ENCODE measurements around the gene AMBRA1.
"Not testable (repeated sequence)": the region's sequence is repeated elsewhere in the genome, so short reads cannot be mapped to it uniquely, and the experiment has no call there.

AMBRA1 gene

GRCh38 chr11:46381819-46382645 is 211.8 kb downstream of the AMBRA1 start:
- DNase-seq (ENCODE audit: low read depth) = no peak

DNA sequence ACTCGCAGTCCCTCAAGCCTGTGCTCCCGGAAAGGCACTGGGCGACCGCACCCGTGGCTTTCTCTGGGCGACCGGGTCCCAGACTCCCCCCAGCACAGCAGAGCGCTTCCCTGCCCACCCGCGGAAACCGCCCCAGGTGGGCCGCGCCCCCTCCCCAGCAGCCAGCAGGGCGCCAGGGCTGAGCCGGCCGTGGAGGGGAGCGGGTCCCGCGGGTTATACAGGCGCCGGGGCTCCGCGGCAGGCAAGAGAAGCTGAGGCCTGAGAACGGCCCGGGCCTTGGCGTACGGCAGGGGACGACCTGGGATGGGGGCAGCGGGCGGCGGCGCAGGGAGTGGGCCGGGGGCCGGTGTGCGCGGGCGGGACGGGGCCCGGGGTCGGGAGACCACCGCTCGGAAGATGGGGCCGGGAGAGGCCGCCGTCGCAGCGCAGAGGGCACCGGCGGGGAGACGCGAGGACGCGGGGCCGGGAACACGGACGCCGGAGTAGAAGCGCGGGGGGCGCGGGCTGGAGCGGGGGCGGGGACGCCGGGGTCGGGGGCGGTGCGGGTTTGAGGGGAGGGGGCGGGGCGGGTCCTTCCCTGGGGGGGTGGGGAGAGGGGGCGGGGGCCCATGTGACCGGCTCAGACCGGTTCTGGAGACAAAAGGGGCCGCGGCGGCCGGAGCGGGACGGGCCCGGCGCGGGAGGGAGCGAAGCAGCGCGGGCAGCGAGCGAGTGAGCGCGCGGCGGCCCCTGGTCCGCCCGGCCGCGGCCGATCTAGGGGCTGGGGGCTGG is 212.6 kb downstream of the AMBRA1 start, which contains the start of gene MDK:
Gene MDK (plus strand): TSS at position 622 of the 771 bp plus-strand sequence. CDS start 389 bp downstream, outside the sequence.
- DNase-seq (ENCODE audit: low read depth) = no peak

- peak; percentile 37 for DNase-seq (ENCODE audit: low read depth)
Measured at GRCh38 chr11:46380340-46381047, 213.3 kb downstream of the AMBRA1 start.

DNA sequence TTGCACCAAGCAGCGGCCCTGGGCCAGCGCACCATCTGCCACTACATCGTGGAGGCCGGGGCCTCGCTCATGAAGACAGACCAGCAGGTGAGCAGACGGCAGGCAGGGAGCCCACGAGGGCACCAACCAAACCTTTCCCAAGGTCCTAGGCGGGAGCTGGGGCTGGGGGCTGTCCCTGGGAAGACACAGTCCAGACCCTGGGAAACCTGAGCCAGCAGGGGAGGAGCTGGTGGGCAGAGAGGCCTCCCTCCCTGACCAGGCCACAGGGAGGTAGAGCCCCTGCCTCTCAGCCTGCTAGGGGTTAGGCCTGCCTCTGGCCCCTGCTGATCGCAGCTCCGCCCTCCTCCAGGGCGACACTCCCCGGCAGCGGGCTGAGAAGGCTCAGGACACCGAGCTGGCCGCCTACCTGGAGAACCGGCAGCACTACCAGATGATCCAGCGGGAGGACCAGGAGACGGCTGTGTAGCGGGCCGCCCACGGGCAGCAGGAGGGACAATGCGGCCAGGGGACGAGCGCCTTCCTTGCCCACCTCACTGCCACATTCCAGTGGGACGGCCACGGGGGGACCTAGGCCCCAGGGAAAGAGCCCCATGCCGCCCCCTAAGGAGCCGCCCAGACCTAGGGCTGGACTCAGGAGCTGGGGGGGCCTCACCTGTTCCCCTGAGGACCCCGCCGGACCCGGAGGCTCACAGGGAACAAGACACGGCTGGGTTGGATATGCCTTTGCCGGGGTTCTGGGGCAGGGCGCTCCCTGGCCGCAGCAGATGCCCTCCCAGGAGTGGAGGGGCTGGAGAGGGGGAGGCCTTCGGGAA is 214.1 kb downstream of the AMBRA1 start:
- DNase-seq (ENCODE audit: low read depth) = not testable (repeated sequence)

- DNase-seq (ENCODE audit: low read depth) = no peak
Measured at GRCh38 chr11:46378811-46379481, 214.9 kb downstream of the AMBRA1 start.

GRCh38 chr11:46378296-46378695 is 215.5 kb downstream of the AMBRA1 start:
- no peak for DNase-seq (ENCODE audit: low read depth)

GRCh38 chr11:46377831-46378230 is 216.0 kb downstream of the AMBRA1 start:
- no peak for DNase-seq (ENCODE audit: low read depth)

DNA sequence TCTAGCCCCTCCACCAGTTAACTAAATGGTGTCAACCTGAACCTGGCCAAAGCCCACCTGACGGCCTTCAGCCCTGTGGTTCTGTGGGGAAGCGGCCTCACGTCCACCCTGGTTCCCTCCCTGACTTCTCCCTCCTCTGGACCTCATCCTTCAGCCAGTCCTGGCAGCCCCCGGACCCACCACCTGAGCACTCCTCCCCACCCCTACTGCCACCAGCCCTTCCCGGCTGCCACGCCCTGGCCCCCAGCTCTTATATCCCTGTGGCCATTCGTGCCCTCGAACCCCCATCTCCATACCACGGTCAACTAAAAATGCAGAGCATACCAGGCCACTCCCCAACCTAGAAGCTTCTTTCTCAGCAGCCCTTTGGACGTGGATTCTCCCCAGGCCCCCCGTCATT is 216.5 kb downstream of the AMBRA1 start:
- DNase-seq (ENCODE audit: low read depth) = no peak

DNA sequence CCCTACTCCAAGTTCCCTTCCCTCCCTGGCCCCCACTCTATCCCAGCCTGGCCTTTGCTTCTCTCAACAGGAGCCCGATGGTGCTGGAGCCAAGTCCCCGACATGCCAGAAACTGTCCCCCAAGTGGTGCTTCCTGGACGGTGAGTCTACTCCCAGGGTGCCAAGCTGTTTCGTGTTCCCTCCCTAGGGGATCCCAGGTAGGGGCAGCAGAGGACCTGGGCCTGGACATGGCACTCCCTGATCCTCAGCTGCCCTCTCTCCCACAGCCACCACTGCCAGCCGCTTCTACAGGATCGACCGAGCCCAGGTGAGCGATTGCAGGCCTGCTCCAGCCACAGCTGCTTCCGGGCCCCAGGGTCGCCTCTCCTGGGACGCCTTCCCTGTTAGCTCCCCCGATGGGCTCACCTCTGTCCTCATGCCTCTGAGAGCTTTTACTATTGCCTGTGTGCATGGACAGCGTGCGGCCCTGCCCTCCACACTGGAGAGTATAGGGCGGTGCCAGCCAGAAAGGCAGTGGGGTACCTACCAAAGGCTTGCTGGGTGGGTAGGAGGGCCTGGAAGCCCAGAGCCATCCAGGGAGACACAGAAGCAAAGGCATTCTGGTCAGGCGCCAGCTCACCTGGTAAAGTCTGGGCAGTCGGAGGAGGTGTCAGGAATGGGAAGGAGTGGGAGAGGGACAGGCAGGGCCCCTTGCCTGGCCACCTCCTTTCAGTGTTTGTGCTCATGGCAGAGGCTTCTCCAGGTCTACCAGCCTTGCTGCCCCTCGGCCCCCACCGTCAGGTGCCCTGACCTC is 217.4 kb downstream of the AMBRA1 start:
- DNase-seq (ENCODE audit: low read depth) = no peak

- no peak for DNase-seq (ENCODE audit: low read depth)
Measured at GRCh38 chr11:46375392-46376101, 218.3 kb downstream of the AMBRA1 start.

DNA sequence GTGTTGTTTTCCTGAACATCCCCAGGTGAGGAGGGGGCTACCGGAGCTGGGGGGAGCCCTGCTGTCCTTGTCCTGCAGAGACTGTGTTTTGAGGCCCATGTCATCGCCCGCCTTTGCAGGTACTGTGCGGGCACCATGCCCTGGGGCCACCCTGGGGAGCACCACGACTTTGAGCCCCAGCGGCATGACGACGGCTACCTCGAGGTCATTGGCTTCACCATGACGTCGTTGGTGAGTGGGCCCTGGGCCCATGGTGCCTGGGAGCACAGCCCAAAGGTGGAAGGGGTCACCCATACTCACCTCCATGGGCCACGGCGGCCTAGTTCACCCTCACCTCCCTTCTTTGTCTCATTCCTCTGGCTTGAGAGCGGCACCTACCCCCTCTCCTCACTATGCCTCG is 219.0 kb downstream of the AMBRA1 start:
- no peak for DNase-seq (ENCODE audit: low read depth)

DNA sequence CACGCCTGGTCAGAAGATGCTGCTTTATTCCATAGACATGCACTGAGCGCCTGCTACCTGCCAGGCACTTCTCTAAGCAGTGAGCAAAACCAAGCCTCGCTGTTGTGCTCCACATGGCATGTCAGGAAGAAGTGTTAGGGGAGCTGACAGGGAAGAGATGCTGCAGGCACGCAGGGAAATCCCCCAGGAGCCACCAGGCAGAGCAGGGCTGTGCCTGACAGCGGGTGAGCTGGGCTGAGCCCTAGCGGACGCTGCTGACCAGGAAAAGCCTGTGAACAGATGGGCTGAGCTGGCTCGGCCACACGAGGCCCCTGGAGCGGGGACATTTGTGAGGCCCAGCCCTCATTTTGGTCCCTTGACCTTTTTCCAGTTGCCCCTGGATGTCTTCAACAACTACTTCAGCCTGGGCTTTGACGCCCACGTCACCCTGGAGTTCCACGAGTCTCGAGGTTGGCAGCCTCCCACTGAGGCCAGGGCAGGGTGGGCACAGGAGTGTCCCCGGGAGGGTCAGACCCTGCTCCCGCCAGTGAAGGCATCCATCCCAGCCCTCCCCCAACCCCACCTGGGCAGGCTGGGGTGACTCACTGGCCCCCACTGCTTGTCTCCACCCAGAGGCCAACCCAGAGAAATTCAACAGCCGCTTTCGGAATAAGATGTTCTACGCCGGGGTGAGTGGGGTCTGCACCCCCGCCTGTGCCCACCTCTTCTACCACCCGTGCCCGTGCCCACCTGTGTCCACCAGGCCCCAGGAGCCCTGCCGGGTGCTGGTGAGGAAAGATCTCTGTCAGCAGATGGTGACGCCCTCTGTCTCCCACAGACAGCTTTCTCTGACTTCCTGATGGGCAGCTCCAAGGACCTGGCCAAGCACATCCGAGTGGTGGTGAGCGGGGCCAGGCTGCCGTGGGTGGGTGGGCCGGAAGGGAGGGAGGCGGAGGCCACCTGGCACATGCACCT is 219.8 kb downstream of the AMBRA1 start:
- DNase-seq (ENCODE audit: low read depth) = no peak

DNA sequence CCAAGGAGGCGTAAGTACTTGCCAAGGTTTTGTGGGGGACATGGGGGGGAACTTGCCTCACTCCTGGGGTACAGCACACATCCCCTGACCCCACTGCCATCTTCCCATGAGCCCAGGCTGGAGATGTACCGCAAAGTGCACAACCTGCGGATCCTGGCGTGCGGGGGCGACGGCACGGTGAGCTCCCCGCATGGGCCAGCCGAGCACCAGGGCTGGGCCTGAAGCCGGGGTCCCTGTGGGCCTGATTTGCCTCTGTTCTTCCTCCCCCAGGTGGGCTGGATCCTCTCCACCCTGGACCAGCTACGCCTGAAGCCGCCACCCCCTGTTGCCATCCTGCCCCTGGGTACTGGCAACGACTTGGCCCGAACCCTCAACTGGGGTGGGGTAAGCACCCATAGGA is 221.3 kb downstream of the AMBRA1 start:
- not testable (repeated sequence) for DNase-seq (ENCODE audit: low read depth)

GRCh38 chr11:46372086-46372485 is 221.7 kb downstream of the AMBRA1 start:
- DNase-seq (ENCODE audit: low read depth) = no peak

- not testable (repeated sequence) for DNase-seq (ENCODE audit: low read depth)
Measured at GRCh38 chr11:46371262-46371661, 222.6 kb downstream of the AMBRA1 start.

DNA sequence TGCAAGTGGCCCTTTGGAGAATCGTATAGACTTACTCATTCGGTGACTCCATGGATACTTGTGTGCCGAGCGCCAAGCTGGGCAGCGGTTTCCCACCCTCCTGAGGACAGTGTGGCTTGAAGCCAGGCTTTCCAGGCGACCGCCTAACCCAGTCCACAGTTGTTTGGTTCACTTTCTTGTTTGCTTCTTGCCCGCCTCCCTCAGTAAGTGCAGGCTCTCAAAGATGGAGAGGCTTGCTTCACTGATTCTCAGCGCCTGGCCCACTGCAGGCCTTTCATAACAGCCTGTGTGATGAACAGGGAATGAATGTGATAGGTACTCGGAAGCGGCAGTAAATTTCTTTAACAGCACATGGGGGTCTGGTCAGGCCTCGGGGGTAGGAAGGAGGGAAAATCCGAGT is 223.6 kb downstream of the AMBRA1 start:
- no peak for DNase-seq (ENCODE audit: low read depth)

GRCh38 chr11:46369458-46370152 is 224.2 kb downstream of the AMBRA1 start:
- DNase-seq (ENCODE audit: low read depth) = no peak

DNA sequence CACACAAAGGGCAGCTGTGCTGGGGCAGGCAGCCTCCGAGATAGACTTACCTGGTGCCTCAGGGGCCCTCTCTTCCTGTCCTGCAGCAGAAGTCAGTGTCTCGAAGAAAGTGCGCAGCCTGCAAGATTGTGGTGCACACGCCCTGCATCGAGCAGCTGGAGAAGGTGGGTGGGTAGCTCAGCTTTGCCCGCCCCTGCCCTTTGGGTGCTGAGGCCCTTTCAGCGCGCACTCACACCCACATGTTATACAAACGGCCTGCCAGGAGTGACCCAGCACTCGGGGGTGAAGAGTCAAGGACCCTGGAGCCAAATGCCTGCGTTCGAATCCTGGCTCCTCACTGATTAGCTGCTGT is 225.9 kb downstream of the AMBRA1 start:
- DNase-seq (ENCODE audit: low read depth) = no peak

Data from activated T-helper 1 cell treated with Interleukin-2 at 50 U/mL for 16 hours (primary cell).